IMR-90 (cell line): ENCODE data around the gene EDEM3. TPM values are rescaled to one million over a fixed set of nuclear protein-coding genes. Genes with fewer than 3 reads are reported as not detected.

Experiments
- ATAC-seq: fragments of 200-7000 bp; cut with Tn5 transposase; 2 replicates; pipeline ENCODE4 v1.9.1; 2020; ENCODE audit warnings: low read depth, mild to moderate bottlenecking, moderate library complexity
- BruUV-seq: library from RNA; stranded (reverse); fragments of 400-500 nt; replicated peaks from 2 replicates; lab custom pipeline; 2021; lab: Mats Ljungman, UMichigan
- CTCF ChIA-PET: fragments of 300-600 bp; formaldehyde crosslinking; extraction: SDS; loops from one replicate; lab custom pipeline; 2021; ENCODE audit warnings: antibody characterized with exemption; lab: Yijun Ruan, JAX
- POLR2A ChIA-PET: fragments of 300-600 bp; sonication (Branson Sonifier 250); formaldehyde crosslinking; loops from one replicate; lab custom pipeline; 2022; ENCODE audit warnings: antibody characterized with exemption; ENCODE audit not compliant: unreplicated experiment; lab: Charles Lee
- DNase-seq: peaks from one replicate; pipeline ENCODE4 v3.0.0; 2013
- H2AFZ ChIP-seq: replicated peaks from 2 replicates; pipeline ENCODE3; 2013; ENCODE audit warnings: low read length, mild to moderate bottlenecking; ENCODE audit not compliant: poor library complexity
- H2AK5ac ChIP-seq: 2 replicates; pipeline ENCODE4 v1.6.1; 2013; ENCODE audit warnings: low read depth, low read length, inconsistent platforms
- H2AK9ac ChIP-seq: replicated peaks from 2 replicates; pipeline ENCODE3; 2013; ENCODE audit warnings: mild to moderate bottlenecking, low read depth, low read length, moderate library complexity; ENCODE audit not compliant: poor library complexity
- H2BK120ac ChIP-seq: 2 replicates; pipeline ENCODE4 v1.6.1; 2013; ENCODE audit warnings: low read depth, low read length, inconsistent platforms
- H2BK15ac ChIP-seq: 3 replicates; pipeline ENCODE4 v1.6.1; 2013; ENCODE audit warnings: low read depth, low read length, inconsistent platforms
- H2BK20ac ChIP-seq: 2 replicates; pipeline ENCODE4 v1.6.1; 2013; ENCODE audit warnings: low read depth, mild to moderate bottlenecking, inconsistent platforms, low read length, moderate library complexity
- H2BK5ac ChIP-seq: 2 replicates; pipeline ENCODE4 v1.6.1; 2013; ENCODE audit warnings: mild to moderate bottlenecking, low read depth, low read length, inconsistent platforms; ENCODE audit not compliant: poor library complexity, severe bottlenecking
- H3K14ac ChIP-seq: replicated peaks from 2 replicates; pipeline ENCODE4 v1.6.1; 2013; ENCODE audit warnings: low read depth, low read length, inconsistent platforms
- H3K18ac ChIP-seq: 2 replicates; pipeline ENCODE4 v1.6.1; 2013; ENCODE audit warnings: low read depth, low read length, control low read depth
- H3K23ac ChIP-seq: 2 replicates; pipeline ENCODE4 v1.6.1; 2013; ENCODE audit warnings: low read depth, low read length, inconsistent platforms
- H3K27ac ChIP-seq: 2 replicates; pipeline ENCODE4 v1.5.1; 2013; ENCODE audit warnings: mild to moderate bottlenecking, control low read depth, low read length; ENCODE audit not compliant: insufficient read depth
- H3K27me3 ChIP-seq: 2 replicates; pipeline ENCODE4 v1.6.1; 2013; ENCODE audit warnings: low read length; ENCODE audit not compliant: control insufficient read depth, insufficient read depth
- H3K36me3 ChIP-seq: 2 replicates; pipeline ENCODE4 v1.6.1; 2013; ENCODE audit warnings: low read length, mixed read lengths; ENCODE audit not compliant: control insufficient read depth, insufficient read depth
- H3K4ac ChIP-seq: 2 replicates; pipeline ENCODE4 v1.6.1; 2013; ENCODE audit warnings: low read depth, low read length, inconsistent platforms
- H3K4me1 ChIP-seq: 2 replicates; pipeline ENCODE4 v1.6.1; 2013; ENCODE audit warnings: low read length, mixed read lengths; ENCODE audit not compliant: control insufficient read depth, insufficient read depth
- H3K4me2 ChIP-seq: 2 replicates; pipeline ENCODE4 v1.6.1; 2013; ENCODE audit warnings: low read depth, mild to moderate bottlenecking, control low read depth, low read length, moderate library complexity
- H3K4me3 ChIP-seq: 2 replicates; pipeline ENCODE4 v1.5.1; 2013; ENCODE audit warnings: low read depth, mild to moderate bottlenecking, control low read depth, low read length, moderate library complexity; ENCODE audit not compliant: insufficient read depth
- H3K56ac ChIP-seq: 2 replicates; pipeline ENCODE4 v1.6.1; 2013; ENCODE audit warnings: low read length, inconsistent platforms; ENCODE audit not compliant: insufficient read depth; ENCODE audit errors: extremely low read depth
- H3K79me1 ChIP-seq, 2 experiments: 2 replicates each; pipeline ENCODE4 v1.6.1; 2013; ENCODE audit warnings: low read length in 2 of 2, inconsistent platforms in 1 of 2, low read depth in 1 of 2
- H3K9ac ChIP-seq: 2 replicates; pipeline ENCODE4 v1.6.1; 2013; ENCODE audit warnings: low read depth, low read length, control low read depth
- H3K9me1 ChIP-seq: 2 replicates; pipeline ENCODE4 v1.6.1; 2013; ENCODE audit warnings: low read length, inconsistent platforms; ENCODE audit not compliant: insufficient read depth
- H3K9me3 ChIP-seq: 2 replicates; pipeline ENCODE4 v1.6.1; 2013; ENCODE audit warnings: low read length; ENCODE audit not compliant: control insufficient read depth, insufficient read depth
- H4K20me1 ChIP-seq: 2 replicates; pipeline ENCODE4 v1.6.1; 2013; ENCODE audit warnings: low read length, inconsistent platforms; ENCODE audit not compliant: insufficient read depth
- H4K5ac ChIP-seq: 2 replicates; pipeline ENCODE4 v1.6.1; 2013; ENCODE audit warnings: mild to moderate bottlenecking, low read depth, low read length, control low read depth
- H4K8ac ChIP-seq, 2 experiments: 2 replicates each; pipeline ENCODE4 v1.6.1; 2013; ENCODE audit warnings: low read depth in 2 of 2, low read length in 2 of 2, control low read depth in 1 of 2, inconsistent platforms in 1 of 2
- H4K91ac ChIP-seq: 2 replicates; pipeline ENCODE4 v1.6.1; 2013; ENCODE audit warnings: low read depth, low read length, inconsistent platforms; ENCODE audit not compliant: insufficient read depth
- BHLHE40 ChIP-seq: fragments of 150-350 bp; IDR thresholded peaks from 2 replicates; pipeline ENCODE4 v1.6.1; 2016; ENCODE audit warnings: mild to moderate bottlenecking, low read depth, low read length
- CHD1 ChIP-seq: IDR thresholded peaks from 2 replicates; pipeline ENCODE4 v1.6.1; 2012; ENCODE audit warnings: low read depth, low read length, improper control_type of control experiment
- FOS ChIP-seq: fragments of 150-350 bp; IDR thresholded peaks from 2 replicates; pipeline ENCODE4 v1.6.1; 2016; ENCODE audit warnings: low read depth, low read length
- MAZ ChIP-seq: IDR thresholded peaks from 2 replicates; pipeline ENCODE4 v1.6.1; 2012; ENCODE audit warnings: low read depth, mild to moderate bottlenecking, low read length, improper control_type of control experiment, moderate library complexity, borderline replicate concordance
- MXI1 ChIP-seq: IDR thresholded peaks from 2 replicates; pipeline ENCODE4 v1.6.1; 2012; ENCODE audit warnings: low read depth, mild to moderate bottlenecking, low read length, moderate library complexity, borderline replicate concordance
- NFE2L2 ChIP-seq: fragments of 150-350 bp; IDR thresholded peaks from 2 replicates; pipeline ENCODE4 v1.6.1; 2016; ENCODE audit warnings: low read depth, mild to moderate bottlenecking, low read length
- POLR2A ChIP-seq: IDR thresholded peaks from 2 replicates; pipeline ENCODE4 v1.6.1; 2012; ENCODE audit warnings: mild to moderate bottlenecking, low read depth, low read length
- RAD21 ChIP-seq: IDR thresholded peaks from 2 replicates; pipeline ENCODE4 v1.6.1; 2012; ENCODE audit warnings: low read length, improper control_type of control experiment
- RFX5 ChIP-seq: IDR thresholded peaks from 2 replicates; pipeline ENCODE4 v1.8.0; 2012; ENCODE audit warnings: low read depth, mild to moderate bottlenecking, low read length, moderate library complexity
- SMC3 ChIP-seq: fragments of 150-350 bp; IDR thresholded peaks from 2 replicates; pipeline ENCODE4 v1.6.1; 2016; ENCODE audit warnings: low read depth, mild to moderate bottlenecking, antibody characterized with exemption, low read length, moderate library complexity
- WGBS, 2 experiments: methylation state at CpG; one replicate each; pipeline versions ENCODE4 v1.1.5 to v1.1.7; 2013; ENCODE audit warnings: missing lambda C conversion rate in 2 of 2; ENCODE audit not compliant: insufficient read length in 1 of 2; ENCODE audit errors: extremely low coverage in 2 of 2; 5-methylcytosine and 5-hydroxymethylcytosine counted together
- dilution Hi-C: fragments of 300-500 bp; cut with HindIII; formaldehyde crosslinking; loops from one replicate; pipeline ENCODE4 v1.14.3; 2018; ENCODE audit warnings: low sequenced_read_pairs; ENCODE audit not compliant: unreplicated experiment
- in situ Hi-C: fragments of 300-500 bp; cut with MboI; formaldehyde crosslinking; loops from 3 replicates; pipeline ENCODE4 v1.14.3; 2019; ENCODE audit warnings: low sequenced_read_pairs, inconsistent platforms, mixed read lengths
- intact Hi-C: fragments of 100-400 bp; cut with micrococcal nuclease; formaldehyde crosslinking; loops from 2 replicates; pipeline ENCODE4 v1.10.0; 2022
- polyA plus RNA-seq, 3 experiments: library from polyadenylated mRNA; depleted of rRNA; stranded (reverse); fragments of >200 nt; gene quantifications; 2 replicates each; pipeline ENCODE4 v1.2.3, GENCODE V29; 2012; ENCODE audit warnings: low replicate concordance in 1 of 3
- total RNA-seq: library from RNA; depleted of rRNA; stranded (reverse); fragments of >200 nt; gene quantifications from 2 replicates; pipeline ENCODE4 v1.2.3, GENCODE V29; 2012

Gene EDEM3
- total and polyA plus RNA-seq, 2 of the 4 experiments (the other 2 are of a cell fraction), result 17.5 to 29.9 TPM

DNA sequence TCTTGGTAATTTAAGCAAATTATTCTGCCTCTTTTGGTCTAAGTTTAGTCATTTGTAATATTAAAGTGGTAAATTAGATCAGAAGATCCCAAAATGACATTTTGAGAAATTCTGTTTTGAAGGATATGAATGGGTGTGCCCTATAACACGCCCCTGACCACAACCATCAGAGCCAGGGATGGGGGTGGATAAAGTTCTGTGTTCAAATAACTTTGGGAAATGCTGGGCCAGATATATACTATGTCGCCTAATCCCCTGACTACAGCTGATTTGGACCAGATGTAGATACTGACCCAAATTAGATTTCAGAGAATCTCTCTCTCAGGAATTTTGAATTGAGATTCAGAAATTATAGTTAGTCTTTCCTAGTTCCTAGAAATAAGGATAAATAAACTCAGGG lies 21.2 kb upstream of the EDEM3 start:
- dilution Hi-C loops, result no loop called here
- no peak overlapping the region for H3K4me3 ChIP-seq
- H4K5ac ChIP-seq, result no peak overlapping the region
- H3K9ac ChIP-seq, result no peak overlapping the region
- H3K27me3 ChIP-seq, result no peaks in the 10 kb centered on the region
- no peaks in the 10 kb centered on the region for H3K36me3 ChIP-seq
- BruUV-seq, result no TSS peak
- no peaks in the 10 kb centered on the region for H3K9me3 ChIP-seq
- H2AFZ ChIP-seq, result no peak overlapping the region
- DNase-seq, result no peak
- H2BK5ac ChIP-seq, result no peak overlapping the region
- no peaks in the 10 kb centered on the region for H3K79me1 ChIP-seq
- no peak overlapping the region for H3K4ac ChIP-seq
- H3K23ac ChIP-seq, result no peak overlapping the region
- H3K9me1 ChIP-seq, result no peaks in the 10 kb centered on the region
- no peaks in the 10 kb centered on the region for H3K4me1 ChIP-seq
- ATAC-seq, result no peak
- H2AK9ac ChIP-seq, result no peak overlapping the region
- no peak overlapping the region for H3K18ac ChIP-seq
- POLR2A ChIA-PET, result no interaction called here
- H4K8ac ChIP-seq, result no peak overlapping the region
- in situ Hi-C loops, result no loop called here
- H2BK20ac ChIP-seq, result no peak overlapping the region
- H4K20me1 ChIP-seq, result no peaks in the 10 kb centered on the region
- H3K14ac ChIP-seq, result no peak overlapping the region
- no peak overlapping the region for H3K56ac ChIP-seq
- no peak overlapping the region for H2BK120ac ChIP-seq
- no peak overlapping the region for H3K27ac ChIP-seq
- no peak overlapping the region for H2AK5ac ChIP-seq
- no peak overlapping the region for H3K4me2 ChIP-seq
- no peak overlapping the region for H4K91ac ChIP-seq
- CTCF ChIA-PET, result interaction anchor here (0.9 kb wide), 1 partner anchor 15 kb away, joined by 3 read pairs; no protein-coding TSS in a partner anchor
- WGBS, 2 experiments, result no CpG with 5 or more reads among the region's 2 CpGs
- TF ChIP-seq NFE2L2, result no peak
- TF ChIP-seq MAZ, result no peak
- TF ChIP-seq SMC3, result no peak
- TF ChIP-seq FOS, result no peak
- no peak for TF ChIP-seq MXI1
- TF ChIP-seq POLR2A, result no peak
- no peak for TF ChIP-seq CHD1
- no peak for TF ChIP-seq BHLHE40
- TF ChIP-seq RFX5, result no peak
- TF ChIP-seq RAD21, result no peak
- intact Hi-C loops, result no loop called here
- H2BK15ac ChIP-seq, result no peak overlapping the region
